BLaER1 treated with 17β-estradiol and CSF1 and Interleukin-3, amounts not matched to agents 10 nM and 100 nM (cell line): ENCODE measurements around the gene NUTF2.

Experiments used
- H3K27ac ChIP-seq, 11 experiments: shearing (Covaris generic); formaldehyde crosslinking; 2 replicates each; pipeline ENCODE4 v1.8.1; 2022
- H3K27me3 ChIP-seq, 11 experiments: shearing (Covaris generic); formaldehyde crosslinking; 2 replicates each; pipeline ENCODE4 v1.8.1; 2022
- H3K36me3 ChIP-seq, 11 experiments: shearing (Covaris generic); formaldehyde crosslinking; 2 replicates each; pipeline ENCODE4 v1.8.1; 2022
- H3K4me1 ChIP-seq, 10 experiments: shearing (Covaris generic); formaldehyde crosslinking; 2 replicates each; pipeline ENCODE4 v1.8.1; 2022
- H3K4me2 ChIP-seq, 11 experiments: shearing (Covaris generic); formaldehyde crosslinking; 2 replicates each; pipeline ENCODE4 v1.8.1; 2022
- H3K4me3 ChIP-seq, 10 experiments: shearing (Covaris generic); formaldehyde crosslinking; 2 replicates each; pipeline ENCODE4 v1.8.1; 2022
- H3K9ac ChIP-seq, 11 experiments: shearing (Covaris generic); formaldehyde crosslinking; 2 replicates each; pipeline ENCODE4 v1.8.1; 2022
- H3K9me3 ChIP-seq, 11 experiments: shearing (Covaris generic); formaldehyde crosslinking; replicated peaks in 1 of 11; 2 replicates each; pipeline ENCODE4 v1.8.1; 2022
- H4K20me1 ChIP-seq, 11 experiments: shearing (Covaris generic); formaldehyde crosslinking; 2 replicates each; pipeline ENCODE4 v1.8.1; 2022
- Cebpa-rat ChIP-seq, 11 experiments: shearing (Covaris generic); IDR thresholded peaks; 2 replicates each; pipeline ENCODE4 v1.8.1; 2022

NUTF2 gene

DNA sequence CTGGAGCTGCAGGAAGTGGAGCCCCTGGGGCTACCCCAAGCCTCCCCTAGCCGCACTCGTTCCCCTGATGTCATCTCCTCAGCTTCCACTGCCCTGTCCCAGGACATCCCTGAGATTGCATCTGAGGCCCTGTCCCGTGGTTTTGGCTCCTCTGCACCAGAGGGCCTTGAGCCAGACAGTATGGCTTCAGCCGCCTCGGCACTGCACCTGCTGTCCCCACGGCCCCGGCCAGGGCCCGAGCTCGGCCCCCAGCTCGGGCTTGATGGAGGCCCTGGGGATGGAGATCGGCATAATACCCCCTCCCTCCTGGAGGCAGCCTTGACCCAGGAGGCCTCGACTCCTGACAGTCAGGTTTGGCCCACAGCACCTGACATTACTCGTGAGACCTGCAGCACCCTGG lies 33.9 kb downstream of the NUTF2 start:
- H3K9ac ChIP-seq, result no peak overlapping the region
- no peak overlapping the region for H3K4me3 ChIP-seq
- no peak overlapping the region for H3K4me2 ChIP-seq
- H4K20me1 ChIP-seq, result peaks cover 14 to 98% (median 70%) of the 10 kb centered on the region in 11 experiments; a peak in 20 of 22 replicates
- peaks cover 98 to 100% (median 99%) of the 10 kb centered on the region in 11 experiments for H3K36me3 ChIP-seq
- H3K27ac ChIP-seq, result no peak overlapping the region
- H3K4me1 ChIP-seq, result peaks cover 0 to 9% (median 5%) of the 10 kb centered on the region in 10 experiments; a peak in 13 of 20 replicates
- no peaks in the 10 kb centered on the region for H3K9me3 ChIP-seq
- no peak for TF ChIP-seq Cebpa-rat (IDR thresholded peaks at IDR 0.05)
- H3K27me3 ChIP-seq, result no peaks in the 10 kb centered on the region

DNA sequence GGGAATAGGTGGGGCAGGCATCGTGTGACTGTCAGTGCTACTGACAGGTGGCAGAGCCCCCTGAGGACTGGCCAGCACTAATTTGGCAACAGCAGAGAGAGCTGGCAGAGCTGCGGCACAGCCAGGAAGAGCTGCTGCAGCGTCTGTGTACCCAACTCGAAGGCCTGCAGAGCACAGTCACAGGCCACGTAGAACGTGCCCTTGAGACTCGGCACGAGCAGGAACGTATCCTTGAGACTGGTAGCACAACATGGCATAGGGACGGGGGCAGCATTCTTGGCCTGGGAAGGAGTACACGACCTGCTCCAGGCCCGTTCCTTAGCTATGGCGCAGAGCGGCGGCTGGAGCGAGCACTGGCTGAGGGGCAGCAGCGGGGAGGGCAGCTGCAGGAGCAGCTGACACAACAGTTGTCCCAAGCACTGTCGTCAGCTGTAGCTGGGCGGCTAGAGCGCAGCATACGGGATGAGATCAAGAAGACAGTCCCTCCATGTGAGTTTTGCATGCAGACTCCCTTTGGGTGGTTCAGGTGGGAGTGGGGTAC lies 35.0 kb downstream of the NUTF2 start:
- H3K4me2 ChIP-seq, result no peak overlapping the region
- H3K36me3 ChIP-seq, result peaks cover 97 to 100% (median 99%) of the 10 kb centered on the region in 11 experiments
- peaks cover 4 to 98% (median 59%) of the 10 kb centered on the region in 11 experiments; a peak in 19 of 22 replicates for H4K20me1 ChIP-seq
- no peak overlapping the region for H3K9ac ChIP-seq
- no peak overlapping the region for H3K27ac ChIP-seq
- H3K9me3 ChIP-seq, result no peaks in the 10 kb centered on the region
- TF ChIP-seq Cebpa-rat (IDR thresholded peaks at IDR 0.05), result no peak
- no peaks in the 10 kb centered on the region for H3K4me1 ChIP-seq
- no peak overlapping the region for H3K4me3 ChIP-seq
- no peaks in the 10 kb centered on the region for H3K27me3 ChIP-seq

DNA sequence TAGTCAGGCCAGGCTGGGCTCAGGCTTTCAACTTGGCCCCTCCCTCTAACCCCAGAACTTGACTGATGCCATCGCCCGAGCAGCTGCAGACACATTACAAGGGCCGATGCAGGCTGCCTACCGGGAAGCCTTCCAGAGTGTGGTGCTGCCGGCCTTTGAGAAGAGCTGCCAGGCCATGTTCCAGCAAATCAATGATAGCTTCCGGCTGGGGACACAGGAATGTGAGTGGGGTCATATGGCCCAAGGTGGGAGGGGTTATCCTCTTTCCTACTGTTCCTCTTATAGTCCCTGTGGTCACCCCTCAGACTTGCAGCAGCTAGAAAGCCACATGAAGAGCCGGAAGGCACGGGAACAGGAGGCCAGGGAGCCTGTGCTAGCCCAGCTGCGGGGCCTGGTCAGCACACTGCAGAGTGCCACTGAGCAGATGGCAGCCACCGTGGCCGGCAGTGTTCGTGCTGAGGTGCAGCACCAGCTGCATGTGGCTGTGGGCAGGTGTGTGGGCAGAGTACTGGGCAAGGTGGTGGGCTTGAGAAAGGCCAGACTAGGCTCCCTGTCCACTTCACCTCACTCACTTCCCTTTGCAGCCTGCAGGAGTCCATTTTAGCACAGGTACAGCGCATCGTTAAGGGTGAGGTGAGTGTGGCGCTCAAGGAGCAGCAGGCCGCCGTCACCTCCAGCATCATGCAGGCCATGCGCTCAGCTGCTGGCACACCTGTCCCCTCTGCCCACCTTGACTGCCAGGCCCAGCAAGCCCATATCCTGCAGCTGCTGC lies 35.8 kb downstream of the NUTF2 start:
- H3K27me3 ChIP-seq, result no peaks in the 10 kb centered on the region
- no peaks in the 10 kb centered on the region for H3K9me3 ChIP-seq
- TF ChIP-seq Cebpa-rat (IDR thresholded peaks at IDR 0.05), result no peak
- H3K27ac ChIP-seq, result no peak overlapping the region
- no peak overlapping the region for H3K4me2 ChIP-seq
- H3K4me1 ChIP-seq, result no peaks in the 10 kb centered on the region
- peaks cover 4 to 91% (median 50%) of the 10 kb centered on the region in 11 experiments; a peak in 19 of 22 replicates for H4K20me1 ChIP-seq
- H3K4me3 ChIP-seq, result no peak overlapping the region
- H3K9ac ChIP-seq, result no peak overlapping the region
- peaks cover 93 to 100% (median 96%) of the 10 kb centered on the region in 11 experiments for H3K36me3 ChIP-seq

DNA sequence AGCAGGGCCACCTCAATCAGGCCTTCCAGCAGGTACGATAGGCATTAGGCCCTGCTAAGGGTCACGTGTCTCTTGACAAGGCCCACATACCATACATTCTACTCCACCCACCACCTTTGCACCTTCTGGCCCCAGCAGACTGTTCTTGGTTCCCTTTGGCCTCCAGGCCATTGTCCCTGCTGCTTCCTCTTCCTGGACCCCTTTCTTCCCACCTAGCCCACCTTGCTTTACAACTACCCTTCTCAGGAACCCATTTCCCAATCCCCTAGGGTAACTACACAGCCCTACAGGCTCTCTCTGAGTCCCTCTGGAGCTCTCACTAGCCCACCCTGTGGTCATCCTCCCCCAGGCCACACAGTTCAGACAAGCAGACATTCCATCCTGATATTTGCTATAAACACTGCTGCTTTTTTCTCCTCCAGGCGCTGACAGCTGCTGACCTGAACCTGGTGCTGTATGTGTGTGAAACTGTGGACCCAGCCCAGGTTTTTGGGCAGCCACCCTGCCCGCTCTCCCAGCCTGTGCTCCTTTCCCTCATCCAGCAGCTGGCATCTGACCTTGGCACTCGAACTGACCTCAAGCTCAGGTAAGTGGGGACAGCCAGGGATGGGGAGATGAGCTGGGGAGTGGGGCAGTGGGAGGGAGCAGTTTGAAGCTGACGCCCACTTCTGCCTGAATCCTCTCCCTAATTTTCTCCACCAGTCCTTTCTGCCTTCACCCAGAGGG lies 36.6 kb downstream of the NUTF2 start:
- no peaks in the 10 kb centered on the region for H3K4me1 ChIP-seq
- no peak for TF ChIP-seq Cebpa-rat (IDR thresholded peaks at IDR 0.05)
- no peaks in the 10 kb centered on the region for H3K27me3 ChIP-seq
- H3K4me3 ChIP-seq, result no peak overlapping the region
- H4K20me1 ChIP-seq, result peaks cover 4 to 83% (median 49%) of the 10 kb centered on the region in 11 experiments; a peak in 19 of 22 replicates
- H3K9ac ChIP-seq, result no peak overlapping the region
- no peak overlapping the region for H3K27ac ChIP-seq
- peaks cover 85 to 100% (median 89%) of the 10 kb centered on the region in 11 experiments for H3K36me3 ChIP-seq
- H3K9me3 ChIP-seq, result no peaks in the 10 kb centered on the region
- no peak overlapping the region for H3K4me2 ChIP-seq

DNA sequence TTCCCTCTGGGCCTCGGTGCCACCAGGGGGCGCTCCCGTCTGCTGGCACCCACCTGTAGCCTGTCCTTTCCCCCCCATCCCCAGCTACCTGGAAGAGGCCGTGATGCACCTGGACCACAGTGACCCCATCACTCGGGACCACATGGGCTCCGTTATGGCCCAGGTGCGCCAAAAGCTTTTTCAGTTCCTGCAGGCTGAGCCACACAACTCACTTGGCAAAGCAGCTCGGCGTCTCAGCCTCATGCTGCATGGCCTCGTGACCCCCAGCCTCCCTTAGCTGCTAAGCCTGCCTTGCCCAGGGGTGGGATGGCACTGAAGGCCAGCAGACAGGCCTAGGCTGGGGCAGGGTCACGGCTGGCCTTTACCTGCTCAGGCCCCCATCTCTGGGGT lies 37.1 kb downstream of the NUTF2 start:
- Histone ChIP-seq H3K9me3 (no peaks in the 10 kb centered on the region), H3K4me2 (no peak overlapping the region), H3K4me3 (no peak overlapping the region), H3K27me3 (no peaks in the 10 kb centered on the region), H3K4me1 (no peaks in the 10 kb centered on the region), H4K20me1 (peaks cover 4 to 78% (median 49%) of the 10 kb centered on the region in 11 experiments; a peak in 19 of 22 replicates), H3K9ac (no peak overlapping the region), H3K27ac (no peak overlapping the region), H3K36me3 (peaks cover 80 to 97% (median 83%) of the 10 kb centered on the region in 11 experiments)
- TF ChIP-seq Cebpa-rat (IDR thresholded peaks at IDR 0.05), result no peak

DNA sequence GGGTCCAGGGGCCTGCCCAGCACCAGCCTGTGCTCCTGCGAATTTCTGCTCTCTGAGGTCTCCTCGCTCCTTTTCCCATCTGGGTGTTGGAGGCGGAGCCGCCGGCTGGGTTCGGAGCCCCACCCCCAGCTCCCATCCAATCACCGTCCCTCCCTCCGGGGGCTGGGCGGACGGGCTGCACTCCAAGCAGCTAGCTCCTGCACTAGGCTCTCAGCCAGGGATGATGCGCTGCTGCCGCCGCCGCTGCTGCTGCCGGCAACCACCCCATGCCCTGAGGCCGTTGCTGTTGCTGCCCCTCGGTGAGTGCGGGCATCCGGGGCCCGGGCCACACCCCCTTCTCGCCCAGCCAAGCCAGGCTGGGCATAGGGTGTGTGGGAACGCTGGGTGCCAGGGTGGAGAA lies 38.0 kb downstream of the NUTF2 start, which contains the start of gene NRN1L:
NRN1L (plus strand) TSS at position 202 of the 400 bp plus-strand sequence; CDS start at position 221, 19 bp downstream.
- no peak within 1 kb of the TSS for H3K4me2 ChIP-seq
- TF ChIP-seq Cebpa-rat (IDR thresholded peaks at IDR 0.05), result no peak
- H3K4me1 ChIP-seq, result no peaks in the 10 kb centered on the region
- peaks cover 4 to 70% (median 49%) of the 10 kb centered on the region in 11 experiments; a peak in 19 of 22 replicates for H4K20me1 ChIP-seq
- no peaks in the 10 kb centered on the region for H3K27me3 ChIP-seq
- no peak within 1 kb of the TSS for H3K4me3 ChIP-seq
- H3K27ac ChIP-seq, result no peak within 1 kb of the TSS
- H3K36me3 ChIP-seq, result peaks cover 71 to 89% (median 75%) of the 10 kb centered on the region in 11 experiments
- H3K9me3 ChIP-seq, result no peaks in the 10 kb centered on the region
- H3K9ac ChIP-seq, result no peak within 1 kb of the TSS; a peak in 2 of 22 replicates

DNA sequence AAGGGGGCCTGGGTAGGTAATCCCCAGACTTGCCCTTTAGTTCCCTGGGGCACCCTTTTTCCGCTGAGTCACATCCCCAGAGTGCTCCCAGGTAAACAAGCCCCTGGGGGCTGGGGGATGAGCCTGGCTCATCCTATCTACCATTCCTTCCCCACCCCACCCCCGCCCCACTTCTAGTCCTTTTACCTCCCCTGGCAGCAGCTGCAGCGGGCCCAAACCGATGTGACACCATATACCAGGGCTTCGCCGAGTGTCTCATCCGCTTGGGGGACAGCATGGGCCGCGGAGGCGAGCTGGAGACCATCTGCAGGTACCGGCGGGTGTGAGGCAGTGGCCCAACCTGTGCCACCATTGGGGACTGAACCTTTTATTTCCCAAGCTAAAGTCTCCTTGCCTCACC lies 38.8 kb downstream of the NUTF2 start:
- no peak overlapping the region for H3K4me3 ChIP-seq
- no peak overlapping the region for H3K9ac ChIP-seq
- H3K4me1 ChIP-seq, result no peaks in the 10 kb centered on the region
- H3K27ac ChIP-seq, result no peak overlapping the region
- H3K4me2 ChIP-seq, result no peak overlapping the region
- peaks cover 63 to 80% (median 66%) of the 10 kb centered on the region in 11 experiments for H3K36me3 ChIP-seq
- TF ChIP-seq Cebpa-rat (IDR thresholded peaks at IDR 0.05), result no peak
- no peaks in the 10 kb centered on the region for H3K27me3 ChIP-seq
- peaks cover 4 to 61% (median 42%) of the 10 kb centered on the region in 11 experiments; a peak in 19 of 22 replicates for H4K20me1 ChIP-seq
- H3K9me3 ChIP-seq, result no peaks in the 10 kb centered on the region

DNA sequence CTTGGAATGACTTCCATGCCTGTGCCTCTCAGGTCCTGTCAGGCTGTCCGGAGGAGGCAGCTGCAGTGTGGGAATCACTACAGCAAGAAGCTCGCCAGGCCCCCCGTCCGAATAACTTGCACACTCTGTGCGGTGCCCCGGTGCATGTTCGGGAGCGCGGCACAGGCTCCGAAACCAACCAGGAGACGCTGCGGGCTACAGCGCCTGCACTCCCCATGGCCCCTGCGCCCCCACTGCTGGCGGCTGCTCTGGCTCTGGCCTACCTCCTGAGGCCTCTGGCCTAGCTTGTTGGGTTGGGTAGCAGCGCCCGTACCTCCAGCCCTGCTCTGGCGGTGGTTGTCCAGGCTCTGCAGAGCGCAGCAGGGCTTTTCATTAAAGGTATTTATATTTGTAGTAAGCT lies 39.2 kb downstream of the NUTF2 start:
- Histone ChIP-seq H4K20me1 (peaks cover 4 to 57% (median 39%) of the 10 kb centered on the region in 11 experiments; a peak in 19 of 22 replicates), H3K36me3 (peaks cover 58 to 76% (median 62%) of the 10 kb centered on the region in 11 experiments), H3K27ac (no peak overlapping the region), H3K4me2 (no peak overlapping the region), H3K9ac (0 out of 22 replicates have a peak overlapping the region, but pooled peaks of 1 of the 11 experiments have one; percentile 31), H3K27me3 (no peaks in the 10 kb centered on the region), H3K4me1 (no peaks in the 10 kb centered on the region), H3K4me3 (no peak overlapping the region), H3K9me3 (no peaks in the 10 kb centered on the region)
- no peak for TF ChIP-seq Cebpa-rat (IDR thresholded peaks at IDR 0.05)

DNA sequence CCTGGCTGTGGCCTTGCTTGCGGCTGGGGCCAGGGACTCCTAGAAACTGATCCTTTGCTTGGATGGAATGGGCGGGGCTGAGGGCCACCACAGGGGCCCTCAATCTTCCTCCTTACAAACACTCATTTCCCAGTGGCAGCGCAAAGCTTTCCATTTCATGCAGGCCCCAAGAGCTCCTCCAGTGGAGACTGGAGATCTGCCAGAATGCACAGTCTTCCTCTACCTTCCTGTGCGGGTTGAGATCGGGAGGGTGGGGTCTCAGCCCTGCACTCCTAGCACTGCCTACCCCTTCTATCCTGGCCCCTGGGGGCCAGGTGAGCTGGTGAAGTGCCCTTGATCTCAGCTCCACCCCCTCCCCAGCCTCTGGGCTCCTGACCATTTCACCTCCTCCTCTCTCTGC lies 39.7 kb downstream of the NUTF2 start:
- H3K4me2 ChIP-seq, result no peak overlapping the region
- no peak overlapping the region for H3K4me3 ChIP-seq
- no peaks in the 10 kb centered on the region for H3K9me3 ChIP-seq
- no peak overlapping the region for H3K27ac ChIP-seq
- H4K20me1 ChIP-seq, result peaks cover 4 to 53% (median 35%) of the 10 kb centered on the region in 11 experiments; a peak in 19 of 22 replicates
- peaks cover 54 to 72% (median 58%) of the 10 kb centered on the region in 11 experiments for H3K36me3 ChIP-seq
- no peaks in the 10 kb centered on the region for H3K27me3 ChIP-seq
- no peak for TF ChIP-seq Cebpa-rat (IDR thresholded peaks at IDR 0.05)
- H3K9ac ChIP-seq, result 0 out of 22 replicates have a peak overlapping the region, but pooled peaks of 2 of the 11 experiments have one; percentile 6 to 31
- no peaks in the 10 kb centered on the region for H3K4me1 ChIP-seq
